Hematopoietic multipotent progenitor cell treated with erythropoietin and hydrocortisone succinate and interleukin-3 and kit ligand, for 8 days (in vitro differentiated cells): ENCODE measurements around the gene PROB1.
A peak's percentile ranks its signal among the peaks of the same experiment; 100 is the strongest.
"Not testable (repeated sequence)": the region's sequence is repeated elsewhere in the genome, so short reads cannot be mapped to it uniquely, and the experiment has no call there.

Experiments
- DNase-seq: peaks from one replicate; pipeline ENCODE4 v3.0.0-alpha.2; 2015

The PROB1 gene

DNA sequence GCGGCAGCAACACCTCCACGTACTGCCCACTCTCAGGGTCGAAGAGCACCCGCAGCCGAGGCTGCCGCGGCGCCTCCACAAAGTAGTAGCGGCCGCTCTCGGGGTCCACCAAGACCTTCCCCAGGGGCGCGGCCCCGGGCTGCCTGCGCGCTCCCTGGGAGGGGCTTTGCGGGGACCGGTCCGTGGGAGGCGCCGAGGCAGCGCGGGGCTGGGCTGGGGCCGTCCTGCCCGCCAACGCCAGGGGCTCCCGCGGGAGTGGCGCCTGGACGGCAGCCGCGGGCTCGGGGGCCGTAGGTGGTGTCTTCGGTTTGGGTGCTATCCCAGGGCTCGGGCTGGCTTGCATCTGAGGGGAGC lies 2.6 kb downstream of the PROB1 start:
- DNase-seq = no peak

DNA sequence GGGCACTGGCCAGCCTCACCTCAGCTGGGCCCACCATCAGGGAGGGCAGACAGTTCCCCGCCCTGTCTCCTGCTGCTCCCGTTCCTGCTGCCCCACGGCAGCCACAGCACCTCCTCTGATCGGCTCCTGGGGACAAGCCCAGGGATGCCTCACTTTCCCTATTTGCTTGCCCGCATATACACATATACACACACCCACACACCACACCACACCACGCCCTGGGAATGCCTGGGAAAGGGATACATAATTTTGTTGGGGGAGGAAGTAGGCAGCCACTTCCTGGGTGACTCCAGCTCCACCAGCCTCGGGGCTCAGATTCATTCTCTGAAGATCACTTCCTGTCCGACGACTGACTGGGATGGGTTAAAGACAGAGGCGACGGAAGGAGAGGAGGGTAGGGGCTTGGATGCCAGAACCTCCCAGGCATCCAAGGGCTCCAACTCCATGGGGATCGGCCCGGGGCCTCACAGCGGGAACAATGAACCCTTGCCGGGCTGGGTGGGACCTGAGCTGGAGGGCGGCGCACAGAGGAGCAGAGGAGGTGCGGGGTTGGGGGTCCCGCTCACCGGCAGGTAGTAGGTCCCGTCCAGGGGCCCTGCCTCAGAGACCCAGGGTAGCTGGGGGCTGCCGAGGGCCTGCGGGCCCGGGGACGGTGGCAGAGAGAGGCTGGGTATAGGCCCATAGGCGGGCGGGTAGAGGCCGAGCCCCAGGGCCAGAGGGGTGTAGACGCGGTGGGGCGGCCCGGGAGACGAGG lies 3.2 kb downstream of the PROB1 start:
- DNase-seq = no peak

DNA sequence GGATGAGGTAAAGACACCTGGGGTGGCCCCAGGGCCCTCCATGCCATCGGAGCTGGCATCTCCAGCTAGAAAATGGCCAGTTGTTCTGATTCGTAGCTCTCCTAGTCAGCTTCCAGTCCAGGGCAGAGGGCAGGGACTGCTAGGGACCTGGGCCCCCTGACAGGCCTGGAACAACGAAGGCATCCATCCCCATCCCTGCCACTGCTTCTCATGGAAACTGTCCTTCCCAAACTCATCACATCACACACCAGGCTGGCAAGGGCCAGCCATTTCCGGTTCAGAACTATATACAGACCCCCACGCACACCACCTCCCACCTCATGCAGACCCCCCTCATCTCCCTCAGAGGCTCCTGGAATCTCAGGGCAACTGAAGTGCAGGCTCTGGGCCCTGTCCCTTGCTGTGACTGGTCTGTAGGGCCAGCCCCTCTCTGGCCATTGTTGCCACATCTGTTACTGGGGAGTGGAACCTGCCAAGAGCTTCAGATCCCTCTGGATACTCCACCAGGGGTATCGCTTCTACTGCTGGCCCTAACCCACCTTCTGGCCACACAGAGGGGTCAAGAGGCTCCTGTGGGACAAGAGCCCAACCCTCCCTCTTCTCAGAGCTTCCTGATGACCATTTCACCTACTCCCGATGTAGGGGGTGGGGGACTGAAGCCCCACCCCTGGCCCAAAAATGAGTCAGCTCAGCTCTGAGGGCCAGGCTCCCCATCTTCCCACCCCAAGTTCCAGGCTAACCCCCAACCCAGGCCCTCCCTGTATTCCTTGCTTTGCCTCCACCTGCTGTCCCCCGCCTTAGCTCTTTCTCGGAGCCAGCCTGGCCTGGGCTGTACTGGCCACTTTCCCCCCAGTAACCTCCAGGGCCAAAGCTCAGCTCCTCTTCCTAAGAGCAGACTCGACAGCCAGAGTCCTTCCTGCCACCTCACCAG lies 4.0 kb downstream of the PROB1 start:
- DNase-seq = no peak

DNA sequence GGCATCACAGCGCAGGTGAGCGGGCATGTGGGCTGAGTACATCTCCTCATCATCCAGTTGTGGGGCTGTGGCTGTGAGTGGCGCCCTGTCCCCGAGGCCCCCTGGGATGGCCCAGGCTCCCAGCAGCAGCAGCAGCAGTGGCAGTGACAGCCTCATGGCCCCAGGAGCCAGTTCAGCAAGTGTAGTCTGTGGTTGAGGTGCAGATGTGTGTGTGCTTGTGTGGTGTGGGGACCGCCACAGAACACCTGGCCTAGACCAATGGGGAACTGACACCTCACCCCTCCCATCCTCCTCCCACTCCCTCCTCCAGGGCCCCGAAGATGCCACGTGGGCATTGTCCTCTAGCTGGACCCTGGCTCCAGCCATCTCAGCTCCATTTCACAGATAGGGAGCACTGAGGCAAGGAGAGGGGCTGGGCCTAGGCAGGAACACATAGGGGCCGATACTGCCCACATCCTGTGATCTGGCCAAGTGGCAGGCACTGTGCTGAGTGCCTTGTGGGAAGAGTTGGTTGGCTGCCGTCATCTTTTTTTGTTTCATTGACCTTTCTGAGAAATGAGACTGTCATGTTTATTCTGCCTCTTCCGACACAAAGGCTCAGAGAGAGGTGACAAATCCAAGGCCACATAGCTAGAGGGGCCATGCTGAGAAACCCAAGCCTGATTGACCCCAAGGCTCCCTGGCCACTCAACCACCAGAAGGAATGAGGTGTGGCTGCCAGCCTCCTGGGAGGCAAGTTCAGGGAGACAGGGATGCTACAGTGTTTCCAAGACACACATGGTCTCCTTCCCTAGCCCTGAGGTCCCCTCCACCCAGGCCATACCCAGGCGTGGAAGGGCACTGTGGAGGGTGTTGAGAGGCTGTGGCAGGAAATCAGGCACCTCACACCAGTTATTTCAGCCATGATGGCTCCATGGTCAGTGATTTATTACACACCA lies 4.9 kb downstream of the PROB1 start, which contains the start of gene MZB1:
MZB1 (minus strand) TSS at position 213 of the 938 bp plus-strand sequence; CDS start at position 156, 57 bp downstream.
- no peak for DNase-seq

DNA sequence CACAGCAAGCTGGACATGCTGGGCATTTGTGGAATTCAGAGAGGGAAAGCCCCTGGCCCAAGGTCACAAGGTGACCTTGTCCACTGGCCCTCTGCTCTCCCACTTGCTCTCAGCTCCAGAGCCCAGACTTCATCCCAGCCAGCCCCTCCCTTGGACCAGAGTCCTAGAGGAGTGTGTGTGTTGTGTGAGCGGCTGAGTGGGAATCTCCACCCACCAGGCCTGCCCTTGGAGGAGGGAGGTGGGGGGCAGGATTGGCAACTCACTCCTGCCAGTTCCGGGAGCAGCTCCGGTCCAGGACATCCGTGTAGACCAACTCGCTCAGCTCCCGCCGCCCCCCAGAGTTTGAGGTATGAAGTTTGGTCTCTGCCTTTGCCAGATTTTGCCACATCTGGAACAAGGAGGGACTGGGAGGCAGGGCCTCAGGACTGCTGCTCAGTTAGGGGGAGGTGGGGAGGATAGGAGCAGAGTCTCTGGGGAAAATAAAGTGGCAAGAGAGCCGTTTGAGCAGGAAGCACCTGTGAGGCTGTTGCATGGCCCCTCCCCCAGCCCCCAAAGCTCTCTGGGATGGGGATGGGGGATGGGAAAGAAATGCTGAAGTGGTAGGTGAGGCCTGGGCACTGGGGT lies 6.6 kb downstream of the PROB1 start:
- DNase-seq = no peak

DNA sequence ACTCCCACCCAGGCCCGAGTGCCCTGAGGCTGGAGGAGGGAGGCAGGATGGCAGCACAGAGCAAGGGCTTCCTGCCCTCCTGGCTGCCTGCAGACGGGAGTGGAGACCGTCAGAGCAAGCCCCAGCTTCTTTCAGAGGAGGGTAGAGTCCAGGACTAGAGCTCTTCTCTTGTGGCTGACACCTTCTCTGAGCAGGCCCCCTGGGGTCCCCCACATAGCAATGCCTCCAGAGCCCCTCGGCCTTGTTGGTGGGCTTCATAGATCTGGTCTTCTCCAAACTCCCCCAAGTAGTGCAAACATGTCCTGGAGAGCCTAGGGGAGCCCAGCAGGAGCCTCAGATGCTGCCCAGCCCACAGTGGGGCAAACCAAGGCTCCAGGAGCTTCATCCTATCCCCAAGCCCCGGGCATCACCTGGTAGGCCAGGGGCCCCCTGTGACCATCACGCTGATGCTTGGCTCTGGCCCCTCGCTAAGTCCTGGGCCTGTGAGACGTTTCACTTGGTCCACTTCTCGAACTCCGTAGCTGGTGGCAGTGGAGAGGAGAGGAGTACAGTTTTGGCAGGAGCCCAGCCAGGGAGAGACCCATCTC lies 7.2 kb downstream of the PROB1 start:
- DNase-seq = no peak

DNA sequence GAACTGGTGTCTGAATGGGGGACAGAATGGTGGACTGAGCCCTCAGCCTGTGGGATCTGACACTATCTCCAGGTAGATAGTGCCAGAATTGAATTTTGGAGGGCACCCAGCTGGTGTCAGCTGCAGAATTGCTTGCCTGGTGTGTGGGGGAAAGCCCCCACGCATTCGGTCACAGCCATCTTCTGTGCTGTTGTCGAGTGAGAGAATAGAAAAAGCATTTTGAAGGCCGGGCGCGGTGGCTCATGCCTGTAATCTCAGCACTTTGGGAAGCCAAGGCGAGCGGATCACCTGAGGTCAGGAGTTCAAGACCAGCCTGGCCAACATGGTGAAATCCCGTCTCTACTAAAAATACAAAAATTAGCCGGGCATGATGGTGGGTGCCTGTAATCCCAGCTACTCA lies 7.9 kb downstream of the PROB1 start:
- DNase-seq = not testable (repeated sequence)

DNA sequence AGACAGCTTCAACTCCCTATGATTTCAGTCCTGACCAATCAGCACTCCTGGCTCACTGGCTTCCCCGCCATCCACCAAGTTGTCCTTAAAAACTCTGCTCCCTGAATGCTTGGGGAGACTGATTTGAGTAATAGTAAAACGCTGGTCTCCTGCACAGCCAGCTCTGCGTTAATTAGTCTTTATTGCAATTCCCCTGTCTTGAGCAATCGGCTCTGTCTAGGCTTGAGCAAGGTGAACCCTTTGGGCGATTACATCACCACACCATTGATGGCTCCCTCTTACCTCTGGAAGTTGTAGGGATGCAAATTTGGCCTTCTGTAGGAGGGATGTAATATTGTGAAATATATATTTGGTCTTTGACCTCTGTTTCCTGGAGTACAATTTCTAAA lies 8.9 kb downstream of the PROB1 start:
- DNase-seq = no peak

DNA sequence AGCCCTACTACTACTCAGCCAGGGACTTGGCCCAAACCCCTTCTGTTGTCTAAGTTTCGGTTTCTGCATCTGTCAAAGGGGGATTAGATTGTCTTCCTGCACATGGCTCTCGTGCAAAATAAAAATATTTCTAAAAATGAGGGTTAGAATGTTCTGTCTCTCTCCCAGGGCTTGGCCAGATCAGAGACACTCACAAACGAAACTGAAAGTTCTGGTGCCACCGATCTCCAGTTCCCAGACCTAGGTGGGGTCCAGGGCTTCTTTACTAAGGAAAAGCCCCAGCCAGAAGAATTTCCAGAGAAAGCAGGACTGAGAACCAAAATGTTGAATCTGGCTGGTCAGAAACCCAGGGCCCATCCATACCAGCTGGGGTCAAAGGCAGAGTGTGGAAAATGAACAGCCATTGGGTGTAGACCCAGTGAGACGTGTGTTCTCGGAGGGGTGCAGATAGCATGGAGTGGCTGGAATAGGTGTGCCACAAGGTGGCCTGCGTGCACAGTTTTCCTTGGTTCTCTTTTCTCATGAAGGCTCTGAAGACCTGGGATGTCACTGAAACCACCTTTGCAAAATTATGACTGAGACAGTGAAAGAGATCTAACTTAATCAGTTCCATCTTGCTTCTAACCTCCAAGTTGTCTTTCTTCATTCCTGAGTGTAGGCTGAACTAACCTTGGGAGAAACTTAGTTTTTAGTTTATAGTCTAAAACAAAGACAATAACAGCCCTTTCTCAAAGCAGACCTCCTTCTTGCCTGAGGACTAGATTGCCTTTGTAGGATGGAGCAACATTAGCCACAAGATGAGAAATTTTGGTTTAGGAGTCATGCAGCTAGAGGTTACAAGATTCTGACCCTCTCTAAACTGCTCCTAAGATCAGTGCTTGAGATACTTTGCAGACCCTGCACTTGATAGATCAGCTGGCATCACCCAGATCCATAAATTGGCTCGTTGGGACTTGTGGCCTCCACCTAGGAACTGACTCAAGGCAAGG lies 9.5 kb downstream of the PROB1 start:
- DNase-seq = peak; percentile 60

DNA sequence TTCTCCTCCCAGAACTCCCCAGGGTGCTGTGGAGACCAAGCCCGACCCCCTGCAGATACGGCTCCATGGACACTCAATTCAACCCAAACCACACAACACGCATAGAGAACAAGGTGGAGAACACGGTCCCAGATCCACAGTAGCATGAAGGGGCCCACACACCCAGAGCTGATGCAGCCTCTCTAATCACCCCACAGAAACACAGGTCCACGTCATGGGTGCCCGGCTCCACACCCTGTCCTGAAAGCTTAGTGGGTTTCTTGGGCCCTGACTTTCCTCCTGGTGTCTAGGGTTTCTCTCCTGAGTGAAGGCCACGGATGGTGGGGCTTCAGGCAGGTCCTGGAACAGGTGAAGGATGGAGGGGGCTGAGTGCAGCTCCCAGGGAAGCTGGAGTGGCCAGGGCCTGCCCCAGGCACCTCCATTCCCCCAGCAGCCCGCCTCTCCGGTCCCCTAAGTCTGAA lies 10.3 kb downstream of the PROB1 start:
- no peak for DNase-seq

DNA sequence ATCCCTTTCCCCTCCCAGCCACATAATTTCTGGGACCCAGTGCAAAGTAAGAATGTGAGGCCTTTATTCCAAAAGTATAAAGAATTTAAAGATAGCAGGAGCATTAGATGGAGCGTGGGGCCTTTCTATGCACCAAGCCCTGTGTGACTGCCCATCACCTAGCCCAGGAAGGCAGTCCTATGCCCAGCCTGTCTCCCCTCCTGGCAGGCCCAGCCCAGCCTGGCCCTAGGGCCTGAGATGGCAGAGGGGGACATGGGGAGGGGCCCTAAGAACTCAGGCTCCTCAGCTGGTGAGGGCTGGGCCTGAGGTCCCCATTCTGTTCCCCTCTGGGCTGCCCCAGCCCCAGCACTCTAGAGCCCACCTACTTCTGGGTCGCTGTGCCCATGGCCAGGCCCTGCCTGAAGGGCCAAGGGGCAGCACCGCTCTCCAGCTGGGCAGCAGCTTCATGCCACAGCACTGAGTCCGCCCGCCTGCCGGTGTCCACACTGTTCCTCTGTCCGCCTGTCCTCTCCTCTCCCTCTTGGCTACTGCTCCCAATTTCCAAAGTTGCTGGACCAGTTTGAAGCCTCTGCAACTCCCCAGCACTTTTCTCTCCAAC lies 10.8 kb downstream of the PROB1 start:
- no peak for DNase-seq

DNA sequence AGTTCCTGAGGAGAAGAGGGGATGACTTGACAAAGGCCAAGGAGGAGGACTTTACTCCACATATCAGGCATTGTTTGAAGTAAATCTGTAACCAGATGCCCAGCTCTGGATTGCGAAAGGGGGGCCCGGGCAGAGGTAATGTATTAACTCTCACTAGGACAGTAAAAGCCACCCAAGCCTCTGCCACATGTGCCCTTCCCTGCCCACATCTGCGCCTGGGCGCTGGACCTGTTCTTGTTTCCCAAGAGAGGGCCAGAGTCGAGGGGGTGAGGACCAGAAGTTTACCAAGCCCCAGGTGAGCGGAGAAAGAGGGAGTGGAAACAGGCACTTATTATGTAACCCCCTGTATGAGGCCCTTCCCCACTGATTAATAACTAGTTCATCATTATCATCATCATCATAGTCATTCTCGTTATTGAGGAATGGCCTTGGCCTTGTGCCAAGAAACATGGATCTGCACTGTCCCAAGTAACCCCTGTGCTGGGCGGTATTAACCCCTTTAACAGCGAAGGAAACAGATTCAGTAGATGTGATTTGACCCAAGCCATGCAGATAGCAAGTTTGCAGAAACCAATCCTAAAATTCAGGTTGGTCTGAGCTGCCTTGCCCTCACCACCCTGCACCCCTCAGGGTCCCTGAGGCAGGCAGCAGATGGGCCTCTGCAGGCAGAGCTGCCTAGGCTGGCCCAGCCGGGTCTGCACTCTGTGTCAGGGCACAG lies 11.5 kb downstream of the PROB1 start, which contains the start of gene SLC23A1:
SLC23A1 (minus strand) TSS at position 23 of the 718 bp plus-strand sequence. CDS start 44 bp downstream, outside the sequence.
- no peak for DNase-seq

DNA sequence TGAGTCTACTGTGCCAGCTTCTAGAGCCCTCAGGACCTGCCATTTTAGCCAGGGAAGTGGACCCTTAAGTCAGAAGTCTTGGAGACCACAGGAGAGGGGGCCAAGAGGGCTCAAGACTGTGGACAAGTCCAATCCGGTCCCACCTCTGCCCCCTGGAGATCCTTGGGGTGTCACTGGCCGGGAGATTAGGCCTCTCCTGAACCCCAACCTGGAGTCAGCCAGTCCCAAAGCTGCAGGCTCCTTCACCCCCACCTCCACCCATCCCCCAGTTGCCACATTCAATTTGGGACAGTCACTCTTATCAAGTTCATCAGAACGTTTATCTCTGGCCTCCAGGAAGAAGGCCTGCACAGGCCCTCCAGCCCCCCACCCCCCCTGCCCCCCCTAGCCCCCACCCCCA lies 12.1 kb downstream of the PROB1 start:
- DNase-seq = no peak

DNA sequence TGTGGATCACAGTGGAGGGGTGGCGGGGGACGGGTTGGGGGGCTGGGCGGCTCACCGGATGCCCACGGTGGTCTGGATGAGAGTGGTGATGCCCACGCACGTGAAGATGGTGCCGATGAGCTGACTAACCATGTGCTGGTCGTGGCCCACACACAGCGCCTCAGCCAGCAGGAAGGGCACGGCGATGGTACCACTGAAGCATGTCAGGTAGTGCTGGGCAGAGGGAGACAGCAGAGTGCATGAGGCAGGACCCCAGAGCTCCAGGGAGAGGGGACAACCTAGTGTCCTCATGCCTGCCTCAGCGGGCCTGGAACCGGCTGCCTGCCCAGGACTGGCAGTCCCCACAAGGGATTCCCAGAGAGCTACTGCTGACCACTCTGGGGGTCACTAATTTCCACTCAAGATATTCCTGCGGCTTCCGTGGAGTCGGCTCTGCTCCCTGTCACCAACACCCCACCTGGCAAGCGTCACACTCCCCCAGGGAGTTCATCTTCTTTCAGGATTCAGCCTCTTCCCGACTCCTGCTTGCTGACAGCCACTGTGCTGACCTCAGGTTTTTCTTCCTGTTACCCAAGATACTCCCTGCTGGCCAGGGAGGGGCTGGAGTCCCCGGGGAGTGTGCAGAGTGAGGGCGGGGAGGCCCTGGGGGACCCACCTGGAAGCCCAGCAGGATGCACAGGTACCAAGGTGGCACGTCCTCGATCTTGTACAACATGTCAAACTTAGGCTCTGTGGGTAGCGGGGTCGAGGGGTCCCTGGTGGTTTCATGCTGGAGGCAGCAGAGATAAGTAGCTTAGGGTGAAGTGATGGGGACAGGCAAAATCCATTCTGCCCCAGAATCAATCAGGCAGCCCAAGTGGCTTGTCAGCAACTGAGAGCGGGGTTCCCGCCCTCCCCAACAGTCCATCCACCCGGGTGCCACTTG lies 12.8 kb downstream of the PROB1 start:
- DNase-seq = no peak

DNA sequence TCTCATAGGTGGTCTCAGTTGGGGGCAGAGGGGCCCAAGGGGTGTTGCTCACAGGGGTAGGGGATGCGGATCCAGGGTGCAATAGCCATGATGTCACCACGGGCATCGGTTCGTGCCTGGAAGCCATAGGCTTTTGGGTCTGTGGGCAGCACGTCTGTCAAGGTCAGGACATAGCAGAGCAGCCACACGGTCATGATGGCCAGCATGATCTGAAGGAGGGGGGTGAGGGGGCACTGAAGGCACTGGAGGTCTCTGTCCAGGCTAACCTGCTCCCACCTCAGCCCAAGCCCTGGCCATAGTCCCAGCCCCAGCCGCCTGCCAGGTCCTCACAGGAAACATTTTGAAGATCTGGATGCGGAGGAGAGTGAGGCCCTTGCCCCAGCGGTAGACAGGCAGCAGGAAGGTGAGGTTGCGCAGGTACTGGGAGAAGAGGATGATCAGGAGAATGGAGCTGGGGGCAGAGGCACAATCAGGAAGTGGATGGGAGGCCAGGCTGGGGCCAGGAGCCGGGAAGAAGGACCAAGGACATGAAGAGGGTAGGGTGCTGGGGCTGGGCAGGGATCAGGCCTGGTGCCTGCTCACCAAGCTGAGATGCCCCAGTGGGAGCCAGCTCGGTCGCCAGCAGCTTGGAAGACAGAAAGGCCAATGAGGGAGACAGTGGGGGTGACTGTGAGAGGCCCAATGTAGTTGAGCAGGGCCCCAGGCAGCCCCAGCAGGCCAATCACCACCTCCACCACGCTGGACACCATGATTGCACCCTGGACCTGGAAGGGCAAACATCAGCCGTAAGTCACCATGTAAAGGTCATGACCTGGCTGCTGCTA lies 15.1 kb downstream of the PROB1 start:
- DNase-seq = no peak

DNA sequence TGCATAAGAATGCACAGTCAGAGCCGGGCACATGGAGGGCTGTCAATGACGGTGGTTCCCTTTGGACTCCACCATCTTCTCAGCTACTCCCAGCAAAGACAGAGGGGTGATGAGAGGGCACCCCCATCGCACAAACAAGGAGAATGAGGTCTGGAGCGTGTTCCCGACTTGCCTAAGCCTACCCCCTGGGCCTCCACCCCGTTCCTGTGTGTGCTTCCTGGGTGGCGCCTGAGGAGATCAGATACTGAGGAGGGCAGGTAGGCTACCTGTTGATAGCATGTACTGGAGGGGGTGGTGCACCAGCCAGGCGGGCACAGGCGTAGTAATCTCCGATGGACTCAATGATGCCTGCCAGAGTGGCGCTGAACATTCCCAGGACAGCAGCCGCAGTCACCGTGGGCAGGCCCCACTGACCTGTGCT lies 16.0 kb downstream of the PROB1 start:
- no peak for DNase-seq

DNA sequence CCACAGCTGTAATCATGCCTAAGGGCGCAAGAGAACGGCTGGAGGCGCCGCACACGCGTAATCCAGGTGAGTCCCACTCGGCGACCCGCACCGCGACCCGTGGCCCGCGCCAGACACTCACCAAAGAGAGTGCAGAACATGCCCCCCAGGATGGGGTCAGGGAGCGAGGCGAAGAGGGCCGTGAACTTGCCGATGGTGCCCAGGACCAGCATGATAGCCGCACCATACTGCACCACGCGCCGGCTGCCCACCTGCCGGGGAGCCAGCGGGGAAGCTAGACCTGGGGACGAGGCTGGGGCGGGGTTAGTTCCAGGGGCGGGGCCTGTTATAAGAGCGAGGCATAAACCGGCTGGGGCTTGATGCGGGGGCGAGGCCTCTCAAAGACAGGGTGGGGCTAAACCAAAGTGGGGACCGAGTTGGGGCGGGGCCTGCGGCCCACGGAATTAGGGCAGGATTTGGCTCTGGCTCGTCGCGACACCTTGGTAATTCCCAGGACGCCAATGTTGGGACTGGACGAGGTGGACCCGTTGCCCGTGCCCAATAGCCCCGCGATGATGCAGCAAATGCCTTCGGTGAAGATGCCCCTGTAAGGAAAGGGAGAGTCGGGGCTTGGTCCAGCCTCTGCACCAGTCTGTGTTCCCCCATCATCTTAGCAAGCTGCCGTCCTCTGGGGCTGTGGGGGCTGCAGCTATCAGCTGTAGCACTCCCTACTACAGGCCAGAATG lies 16.6 kb downstream of the PROB1 start:
- DNase-seq = no peak
